GM23248 (cell line): ENCODE data around the gene TNFRSF18.

Source experiments
- EZH2 ChIP-seq: fragments of 200-600 bp; sonication (generic); IDR thresholded peaks from 2 replicates; pipeline ENCODE4 v1.6.1; 2018; ENCODE audit warnings: antibody characterized with exemption, mild to moderate bottlenecking; ENCODE audit not compliant: insufficient read depth, poor library complexity, severe bottlenecking
- EZH2phosphoT487 ChIP-seq: fragments of 200-600 bp; sonication (generic); IDR thresholded peaks from 2 replicates; pipeline ENCODE4 v1.6.1; 2018; ENCODE audit warnings: antibody characterized with exemption, moderate library complexity, mild to moderate bottlenecking, low read depth; ENCODE audit not compliant: insufficient read depth

DNA sequence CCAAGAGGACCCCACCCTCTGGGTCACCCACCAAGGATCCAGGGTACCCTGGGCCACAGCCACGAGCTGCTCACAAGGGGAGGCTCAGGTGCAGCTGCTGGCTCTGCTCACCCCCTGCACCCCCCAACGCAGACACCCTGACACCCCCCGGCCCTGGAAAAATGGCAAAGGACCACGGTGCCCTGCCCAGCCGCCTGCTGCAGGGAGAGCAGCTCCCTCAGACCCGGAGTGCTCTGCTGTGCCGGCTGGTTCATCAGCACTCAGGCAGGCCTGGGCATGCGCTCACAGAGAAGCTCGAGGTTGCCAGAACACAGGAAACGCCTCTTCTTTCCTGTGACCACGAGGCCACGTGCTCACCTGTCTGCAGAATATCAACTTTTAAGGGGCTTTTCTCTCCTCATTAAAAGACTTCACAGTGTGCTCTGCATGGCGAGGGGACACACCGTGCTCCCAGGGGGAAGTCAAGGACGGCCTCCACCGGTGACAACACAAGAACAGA is 44.4 kb upstream of the TNFRSF18 start:
- TF ChIP-seq EZH2 (no peak), EZH2phosphoT487 (no peak)
